Activated CD8-positive, alpha-beta T cell treated with anti-CD3 and anti-CD28 coated beads for 36 hours (primary cell): Measurements from ENCODE around the gene METTL13. TPM values are rescaled to one million over a fixed set of nuclear protein-coding genes. Genes with fewer than 3 reads are reported as not detected.

ENCODE experiments used
- ATAC-seq: fragments of 200-7000 bp; cut with Tn5 transposase; one replicate; pipeline ENCODE4 v1.10.0; 2021; ENCODE audit warnings: mild to moderate bottlenecking, moderate library complexity
- CTCF ChIA-PET: fragments of 350-600 bp; sonication (Branson Sonifier 250); formaldehyde crosslinking; loops from one replicate; lab custom pipeline; 2021; ENCODE audit warnings: antibody characterized with exemption; lab: Charles Lee
- POLR2A ChIA-PET: fragments of 350-600 bp; sonication (Branson Sonifier 250); formaldehyde crosslinking; loops from one replicate; lab custom pipeline; 2021; ENCODE audit warnings: antibody characterized with exemption; lab: Charles Lee
- DNase-seq: peaks from one replicate; pipeline ENCODE4 v3.0.0-alpha.2; 2020
- H3K27ac Mint-ChIP-seq: one replicate; pipeline ENCODE4 v1.8.0; 2021; ENCODE audit warnings: mild to moderate bottlenecking, mixed read lengths
- H3K27me3 Mint-ChIP-seq: one replicate; pipeline ENCODE4 v1.8.0; 2021; ENCODE audit warnings: mixed read lengths
- H3K36me3 Mint-ChIP-seq: one replicate; pipeline ENCODE4 v1.8.0; 2021; ENCODE audit warnings: low read depth, mixed read lengths
- H3K4me1 Mint-ChIP-seq: one replicate; pipeline ENCODE4 v1.8.0; 2021; ENCODE audit warnings: low read depth, mixed read lengths
- H3K4me3 Mint-ChIP-seq: one replicate; pipeline ENCODE4 v1.8.0; 2021; ENCODE audit warnings: mild to moderate bottlenecking, moderate library complexity, mixed read lengths
- H3K9me3 Mint-ChIP-seq: one replicate; pipeline ENCODE4 v1.8.0; 2021; ENCODE audit warnings: mixed read lengths
- CTCF ChIP-seq: fragments of 200-600 bp; IDR thresholded peaks from one replicate; pipeline ENCODE4 v1.8.0; 2022; ENCODE audit warnings: antibody characterized with exemption, mild to moderate bottlenecking
- intact Hi-C: fragments of 100-400 bp; cut with micrococcal nuclease; formaldehyde crosslinking; loops from one replicate; pipeline ENCODE4 v1.10.0; 2022
- total RNA-seq, 2 experiments: library from RNA; stranded (reverse); gene quantifications; one replicate each; pipeline ENCODE4 v1.2.3, GENCODE V29; 2021

Gene METTL13
- total RNA-seq, 2 experiments from 2014 or later, result 44.6 to 46.6 TPM

GRCh38 chr1:171762143-171762563 lies 19.3 kb upstream of the METTL13 start:
- no peak overlapping the region for H3K27ac Mint-ChIP-seq
- no peak overlapping the region for H3K4me3 Mint-ChIP-seq
- TF ChIP-seq CTCF, result no peak
- H3K27me3 Mint-ChIP-seq, result peaks cover 4% of the 10 kb centered on the region
- ATAC-seq (no peak), DNase-seq (no peak)
- intact Hi-C loops, result no loop called here
- H3K9me3 Mint-ChIP-seq, result no peaks in the 10 kb centered on the region
- ChIA-PET CTCF (interaction anchor here (0.7 to 1.0 kb wide), 2 partner anchors 8 to 49 kb away, joined by 3 read pairs; no protein-coding TSS in a partner anchor), POLR2A (no interaction called here)
- no peaks in the 10 kb centered on the region for H3K36me3 Mint-ChIP-seq
- H3K4me1 Mint-ChIP-seq, result no peaks in the 10 kb centered on the region

- ChIA-PET POLR2A (no interaction called here), CTCF (no interaction called here)
- Mint-ChIP-seq H3K36me3 (no peaks in the 10 kb centered on the region), H3K27me3 (peaks cover 4% of the 10 kb centered on the region), H3K27ac (no peak overlapping the region), H3K9me3 (no peaks in the 10 kb centered on the region), H3K4me1 (no peaks in the 10 kb centered on the region), H3K4me3 (no peak overlapping the region)
- DNase-seq (no peak), ATAC-seq (no peak)
- no peak for TF ChIP-seq CTCF
- intact Hi-C loops, result no loop called here
Measured at GRCh38 chr1:171763764-171764163, 17.7 kb upstream of the METTL13 start.

GRCh38 chr1:171769171-171769570 lies 12.3 kb upstream of the METTL13 start:
- no peaks in the 10 kb centered on the region for H3K9me3 Mint-ChIP-seq
- no peaks in the 10 kb centered on the region for H3K4me1 Mint-ChIP-seq
- H3K4me3 Mint-ChIP-seq, result no peak overlapping the region
- ChIA-PET CTCF (no interaction called here), POLR2A (no interaction called here)
- no peak for DNase-seq
- no peaks in the 10 kb centered on the region for H3K36me3 Mint-ChIP-seq
- peaks cover 12% of the 10 kb centered on the region for H3K27me3 Mint-ChIP-seq
- no peak for TF ChIP-seq CTCF
- intact Hi-C loops, result no loop called here
- no peak overlapping the region for H3K27ac Mint-ChIP-seq
- ATAC-seq, result no peak

- Mint-ChIP-seq H3K4me1 (no peaks in the 10 kb centered on the region), H3K27ac (no peak overlapping the region), H3K4me3 (no peak overlapping the region), H3K27me3 (peaks cover 12% of the 10 kb centered on the region), H3K36me3 (no peaks in the 10 kb centered on the region), H3K9me3 (no peaks in the 10 kb centered on the region)
- ChIA-PET CTCF (no interaction called here), POLR2A (no interaction called here)
- intact Hi-C loops, result no loop called here
- no peak for TF ChIP-seq CTCF
- ATAC-seq (no peak), DNase-seq (no peak)
Measured at GRCh38 chr1:171769754-171770153, 11.7 kb upstream of the METTL13 start.

- TF ChIP-seq CTCF, result no peak
- POLR2A ChIA-PET, result no interaction called here
- no peak for DNase-seq
- no peaks in the 10 kb centered on the region for H3K9me3 Mint-ChIP-seq
- intact Hi-C loops, result no loop called here
- peaks cover under 1% of the 10 kb centered on the region for H3K4me1 Mint-ChIP-seq
- peaks cover 12% of the 10 kb centered on the region for H3K27me3 Mint-ChIP-seq
- H3K4me3 Mint-ChIP-seq, result no peak overlapping the region
- H3K27ac Mint-ChIP-seq, result no peak overlapping the region
- no peak for ATAC-seq
- H3K36me3 Mint-ChIP-seq, result no peaks in the 10 kb centered on the region
- CTCF ChIA-PET, result interaction anchor here (0.6 kb wide), 1 partner anchor 117 kb away, joined by 3 read pairs; no protein-coding TSS in a partner anchor
Measured at GRCh38 chr1:171772312-171772711, 9.1 kb upstream of the METTL13 start.
